HCT116 (cell line): ENCODE results near the gene ZMYM5. TPM values are rescaled to one million over a fixed set of nuclear protein-coding genes. Genes with fewer than 3 reads are reported as not detected.
"Not testable (repeated sequence)": the region's sequence is repeated elsewhere in the genome, so short reads cannot be mapped to it uniquely, and the experiment has no call there.

ENCODE experiments used
- ATAC-seq: fragments of 200-7000 bp; cut with Tn5 transposase; 2 replicates; pipeline ENCODE4 v1.9.1; 2020; ENCODE audit warnings: mild to moderate bottlenecking, moderate library complexity
- BruUV-seq: library from RNA; stranded (reverse); fragments of 400-500 nt; replicated peaks from 2 replicates; lab custom pipeline; 2021; lab: Mats Ljungman, UMichigan
- CTCF ChIA-PET: fragments of 300-600 bp; sonication (Branson Sonifier 250); formaldehyde crosslinking; loops from one replicate; lab custom pipeline; 2021; ENCODE audit warnings: antibody characterized with exemption; lab: Charles Lee
- POLR2A ChIA-PET: fragments of 300-600, 350-600 bp; sonication (Branson Sonifier 250); formaldehyde crosslinking; loops from one replicate; lab custom pipeline; 2021; ENCODE audit warnings: antibody characterized with exemption; lab: Charles Lee
- RAD21 ChIA-PET, 2 experiments: fragments of 300-600 bp; sonication (Branson Sonifier 250); formaldehyde crosslinking; loops; one replicate each; lab custom pipeline; 2023; ENCODE audit warnings: low total read pairs in 2 of 2; ENCODE audit not compliant: uncharacterized antibody in 2 of 2, unreplicated experiment in 2 of 2, low non-redundant PET in 1 of 2; lab: Charles Lee
- DNase-seq: peaks from one replicate; pipeline ENCODE4 v3.0.0-alpha.2; 2010; ENCODE audit warnings: low read depth, low spot score
- H2AFZ ChIP-seq: fragments of 200-600 bp; shearing (Covaris generic), sonication (generic); 2 replicates; pipeline ENCODE4 v1.6.1; 2017; ENCODE audit warnings: low read depth, mixed run types, mixed read lengths, antibody characterized with exemption, low read length; ENCODE audit not compliant: poor library complexity, severe bottlenecking
- H3K27ac ChIP-seq: 2 replicates; pipeline ENCODE4 v1.5.1; 2012; ENCODE audit warnings: low read depth, low read length
- H3K27me3 ChIP-seq: fragments of 200-600 bp; sonication (generic); 2 replicates; pipeline ENCODE4 v1.6.1; 2016; ENCODE audit warnings: mixed run types, low read length, mixed read lengths; ENCODE audit not compliant: insufficient read depth
- H3K36me3 ChIP-seq, 2 experiments: fragments of 200-500 bp in 1 of 2; fragments of 200-600 bp in 1 of 2; sonication (Bioruptor generic) in 1 of 2; sonication (generic) in 1 of 2; 2 replicates each; pipeline versions ENCODE4 v1.5.1 to v1.6.1; 2014 to 2016; ENCODE audit warnings: low read length in 2 of 2, inconsistent platforms in 1 of 2, mixed read lengths in 1 of 2, mixed run types in 1 of 2; ENCODE audit not compliant: insufficient read depth in 2 of 2, control insufficient read depth in 1 of 2
- H3K4me1 ChIP-seq, 2 experiments: fragments of 200-600 bp in 1 of 2; sonication (generic) in 1 of 2; 2 replicates each; pipeline versions ENCODE4 v1.5.1 to v1.6.1; 2012 to 2017; ENCODE audit warnings: low read length in 2 of 2, inconsistent platforms in 1 of 2, mild to moderate bottlenecking in 1 of 2, mixed read lengths in 1 of 2, mixed run types in 1 of 2, moderate library complexity in 1 of 2; ENCODE audit not compliant: insufficient read depth in 2 of 2, control insufficient read depth in 1 of 2
- H3K4me2 ChIP-seq: fragments of 200-600 bp; sonication (generic); 2 replicates; pipeline ENCODE4 v1.6.1; 2017; ENCODE audit warnings: mixed run types, low read length, mixed read lengths
- H3K4me3 ChIP-seq, 2 experiments: fragments of 200-600 bp in 1 of 2; sonication (generic) in 1 of 2; replicated peaks in 1 of 2; 2 replicates each; pipeline ENCODE4 v1.5.1; 2011 to 2016; ENCODE audit warnings: low read length in 2 of 2, control low read depth in 1 of 2, low read depth in 1 of 2, mild to moderate bottlenecking in 1 of 2, mixed read lengths in 1 of 2, mixed run types in 1 of 2
- H3K79me2 ChIP-seq: fragments of 200-600 bp; sonication (generic); 2 replicates; pipeline ENCODE4 v1.6.1; 2017; ENCODE audit warnings: mild to moderate bottlenecking, mixed run types, low read length, moderate library complexity, mixed read lengths; ENCODE audit not compliant: insufficient read depth
- H3K9ac ChIP-seq: fragments of 200-600 bp; sonication (generic); 2 replicates; pipeline ENCODE4 v1.6.1; 2016; ENCODE audit warnings: low read length, mixed read lengths
- H3K9me2 ChIP-seq: fragments of 200-600 bp; sonication (generic), shearing (Covaris generic); 2 replicates; pipeline ENCODE4 v1.6.1; 2017; ENCODE audit warnings: mixed run types, mild to moderate bottlenecking, moderate library complexity; ENCODE audit not compliant: insufficient read depth
- H3K9me3 ChIP-seq, 2 experiments: fragments of 200-500 bp in 1 of 2; fragments of 200-600 bp in 1 of 2; sonication (Bioruptor generic) in 1 of 2; sonication (generic) in 1 of 2; 2 replicates each; pipeline ENCODE4 v1.6.1; 2014 to 2017; ENCODE audit warnings: low read length in 2 of 2, mixed read lengths in 2 of 2, inconsistent platforms in 1 of 2, low read depth in 1 of 2, mild to moderate bottlenecking in 1 of 2, mixed run types in 1 of 2, moderate library complexity in 1 of 2; ENCODE audit not compliant: control insufficient read depth in 1 of 2, insufficient read depth in 1 of 2
- H4K20me1 ChIP-seq: fragments of 200-600 bp; sonication (generic), shearing (Covaris generic); 2 replicates; pipeline ENCODE4 v1.6.1; 2017; ENCODE audit warnings: mixed run types, mild to moderate bottlenecking, moderate library complexity; ENCODE audit not compliant: insufficient read depth
- JUND ChIP-seq: IDR thresholded peaks from 2 replicates; pipeline ENCODE4 v1.6.1; 2012
- POLR2AphosphoS5 ChIP-seq: IDR thresholded peaks from 2 replicates; pipeline ENCODE4 v1.6.1; 2011; ENCODE audit warnings: mild to moderate bottlenecking, low read depth, low read length, moderate library complexity
- RAD21 ChIP-seq: IDR thresholded peaks from 2 replicates; pipeline ENCODE4 v1.6.1; 2012; ENCODE audit warnings: low read depth, mild to moderate bottlenecking
- SP1 ChIP-seq: IDR thresholded peaks from 2 replicates; pipeline ENCODE4 v1.6.1; 2012; ENCODE audit warnings: low read depth
- intact Hi-C: fragments of 100-400 bp; cut with micrococcal nuclease; formaldehyde crosslinking; loops from 2 replicates; pipeline ENCODE4 v1.10.0; 2022
- total RNA-seq: library from RNA; stranded (reverse); gene quantifications from one replicate; pipeline ENCODE4 v1.2.1, GENCODE V29; 2021; ENCODE audit not compliant: unreplicated experiment
- TF ChIP-seq, protein P1 (sequence below): IDR thresholded peaks from 2 replicates; pipeline ENCODE4 v1.6.1; 2012; ENCODE audit warnings: low read depth

ZMYM5 gene
- total RNA-seq, 1 experiment from 2014 or later, result 9.6 TPM

DNA sequence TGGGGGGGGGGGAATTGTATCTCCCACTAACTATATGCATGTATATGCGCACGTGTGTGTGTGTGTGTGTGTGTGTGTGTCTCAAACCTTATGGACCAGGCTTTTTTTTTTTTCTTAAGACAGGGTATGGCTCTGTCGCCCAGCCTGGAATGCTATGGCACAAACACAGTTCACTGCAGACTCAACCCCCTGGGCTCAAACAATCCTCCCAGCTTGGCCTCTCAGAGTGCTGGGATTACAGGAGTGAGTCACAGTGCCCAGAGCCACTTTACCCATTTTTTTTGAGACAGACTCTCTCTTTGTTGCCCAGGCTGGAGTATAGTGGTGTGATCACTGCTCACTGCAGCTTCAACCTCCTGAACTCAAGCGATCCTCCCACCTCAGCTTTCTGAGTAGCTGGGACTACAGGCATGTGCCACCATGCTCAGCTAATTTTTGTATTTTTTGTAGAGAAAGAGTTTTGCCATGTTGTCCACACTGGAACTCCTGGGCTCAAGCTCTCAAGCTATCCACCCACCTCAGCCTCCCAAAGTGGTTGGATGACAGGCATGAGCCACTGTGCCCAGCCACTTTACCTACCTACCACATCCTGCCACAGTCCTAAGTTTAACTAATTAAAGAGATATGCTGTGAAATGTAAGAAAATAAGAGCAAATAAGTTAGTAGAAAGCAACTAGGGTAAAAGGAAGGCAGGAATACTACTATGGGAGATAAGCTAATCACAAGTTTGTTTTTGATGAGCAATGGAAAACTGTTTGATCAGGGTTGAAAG, 2.4 kb downstream of the ZMYM5 start:
- intact Hi-C loops, result no loop called here
- Histone ChIP-seq H3K9me2 (no peaks in the 10 kb centered on the region), H2AFZ (no peak overlapping the region), H3K4me1 (peaks cover 23 to 41% of the 10 kb centered on the region in 2 experiments), H3K9ac (peak overlapping the region; percentile 85), H3K4me3 (peak overlapping the region; percentile 12 to 90), H4K20me1 (no peaks in the 10 kb centered on the region), H3K27ac (peak overlapping the region; percentile 98), H3K9me3 (no peaks in the 10 kb centered on the region), H3K4me2 (peak overlapping the region; percentile 92), H3K79me2 (peaks cover 65% of the 10 kb centered on the region), H3K36me3 (no peaks in the 10 kb centered on the region; a peak in 1 of 4 replicates), H3K27me3 (no peaks in the 10 kb centered on the region)
- ChIA-PET CTCF (interaction anchor here (1.0 kb wide), 1 partner anchor 43 kb away, joined by 3 read pairs; no protein-coding TSS in a partner anchor), POLR2A (interaction anchor here (1.5 kb wide), 1 partner anchor 16 kb away, joined by 4 read pairs; no protein-coding TSS in a partner anchor), RAD21 (interaction anchor here (0.6 to 0.7 kb wide), 3 partner anchors 43 to 93 kb away, joined by 3 to 5 read pairs (median 4); no protein-coding TSS in a partner anchor)
- peak; percentile 43 for ATAC-seq
- TF ChIP-seq POLR2AphosphoS5 (peak; percentile 18; the same call in 1 of the 2 replicates), RAD21 (no peak), JUND (peak; percentile 38; the same call in 1 of the 2 replicates), SP1 (peak; percentile 19; the same call in 1 of the 2 replicates)
- TF ChIP-seq, protein P1, sequence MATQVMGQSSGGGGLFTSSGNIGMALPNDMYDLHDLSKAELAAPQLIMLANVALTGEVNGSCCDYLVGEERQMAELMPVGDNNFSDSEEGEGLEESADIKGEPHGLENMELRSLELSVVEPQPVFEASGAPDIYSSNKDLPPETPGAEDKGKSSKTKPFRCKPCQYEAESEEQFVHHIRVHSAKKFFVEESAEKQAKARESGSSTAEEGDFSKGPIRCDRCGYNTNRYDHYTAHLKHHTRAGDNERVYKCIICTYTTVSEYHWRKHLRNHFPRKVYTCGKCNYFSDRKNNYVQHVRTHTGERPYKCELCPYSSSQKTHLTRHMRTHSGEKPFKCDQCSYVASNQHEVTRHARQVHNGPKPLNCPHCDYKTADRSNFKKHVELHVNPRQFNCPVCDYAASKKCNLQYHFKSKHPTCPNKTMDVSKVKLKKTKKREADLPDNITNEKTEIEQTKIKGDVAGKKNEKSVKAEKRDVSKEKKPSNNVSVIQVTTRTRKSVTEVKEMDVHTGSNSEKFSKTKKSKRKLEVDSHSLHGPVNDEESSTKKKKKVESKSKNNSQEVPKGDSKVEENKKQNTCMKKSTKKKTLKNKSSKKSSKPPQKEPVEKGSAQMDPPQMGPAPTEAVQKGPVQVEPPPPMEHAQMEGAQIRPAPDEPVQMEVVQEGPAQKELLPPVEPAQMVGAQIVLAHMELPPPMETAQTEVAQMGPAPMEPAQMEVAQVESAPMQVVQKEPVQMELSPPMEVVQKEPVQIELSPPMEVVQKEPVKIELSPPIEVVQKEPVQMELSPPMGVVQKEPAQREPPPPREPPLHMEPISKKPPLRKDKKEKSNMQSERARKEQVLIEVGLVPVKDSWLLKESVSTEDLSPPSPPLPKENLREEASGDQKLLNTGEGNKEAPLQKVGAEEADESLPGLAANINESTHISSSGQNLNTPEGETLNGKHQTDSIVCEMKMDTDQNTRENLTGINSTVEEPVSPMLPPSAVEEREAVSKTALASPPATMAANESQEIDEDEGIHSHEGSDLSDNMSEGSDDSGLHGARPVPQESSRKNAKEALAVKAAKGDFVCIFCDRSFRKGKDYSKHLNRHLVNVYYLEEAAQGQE, result no peak
- TSS peak; percentile 53 for BruUV-seq
- DNase-seq, result peak; percentile 80

DNA sequence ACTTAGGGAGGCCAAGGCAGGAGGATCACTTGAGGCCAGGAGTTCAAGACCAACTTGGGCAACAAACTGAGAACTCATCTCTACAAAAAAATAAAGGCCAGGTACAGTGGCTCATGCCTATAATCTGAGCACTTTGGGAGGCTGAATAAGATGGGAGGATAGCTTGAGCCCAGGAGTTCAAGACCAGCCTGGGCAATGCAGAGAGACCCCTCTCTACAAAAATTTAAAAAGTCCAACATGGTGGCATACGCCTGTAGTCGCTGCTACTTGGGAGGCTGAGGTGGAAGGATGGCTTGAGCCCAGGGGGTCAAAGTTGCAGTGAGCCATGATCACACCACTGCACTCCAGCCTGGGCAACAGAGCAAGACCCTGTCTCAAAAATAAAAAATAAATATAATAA, 5.8 kb downstream of the ZMYM5 start:
- intact Hi-C loops, H3K9me3 ChIP-seq, H2AFZ ChIP-seq, H3K27ac ChIP-seq, H4K20me1 ChIP-seq, H3K36me3 ChIP-seq, H3K27me3 ChIP-seq, H3K4me3 ChIP-seq, BruUV-seq, RAD21 ChIA-PET, H3K9me2 ChIP-seq, CTCF ChIA-PET, H3K9ac ChIP-seq, POLR2A ChIA-PET, ATAC-seq, DNase-seq, H3K4me2 ChIP-seq: not testable (repeated sequence)
- Histone ChIP-seq H3K4me1 (peaks cover 19 to 24% of the 10 kb centered on the region in 2 experiments), H3K79me2 (peaks cover 85% of the 10 kb centered on the region)
